Vagina (tissue), 2 donors: ENCODE data around the gene MTM1. TPM values are rescaled to one million over a fixed set of nuclear protein-coding genes. Genes with fewer than 3 reads are reported as not detected.

Experiments used
- DNase-seq, 2 donors: peaks; one replicate each; pipeline ENCODE4 v3.0.0-alpha.2; 2017; ENCODE audit errors: extremely low spot score in 2 of 2
- H3K27ac ChIP-seq: fragments of 200-600 bp; sonication (generic); one replicate; pipeline ENCODE4 v1.5.1; 2019
- H3K27me3 ChIP-seq: fragments of 200-600 bp; sonication (generic); one replicate; pipeline ENCODE4 v1.5.1; 2019
- H3K36me3 ChIP-seq, 2 donors: fragments of 200-600 bp; sonication (generic); one replicate each; pipeline ENCODE4 v1.5.1; 2017 to 2019
- H3K4me1 ChIP-seq: fragments of 200-600 bp; sonication (generic); one replicate; pipeline ENCODE4 v1.5.1; 2019
- H3K4me3 ChIP-seq, 2 donors: fragments of 200-600 bp; sonication (generic); 1 replicate in 1 of 2; 2 replicates in 1 of 2; pipeline ENCODE4 v1.5.1; 2016 to 2019
- H3K9me3 ChIP-seq: fragments of 200-600 bp; sonication (generic); one replicate; pipeline ENCODE4 v1.5.1; 2019
- CTCF ChIP-seq, 3 experiments: fragments of 450-650 bp in 2 of 3; fragments of 200-600 bp in 1 of 3; sonication (generic) in 1 of 3; IDR thresholded peaks; one replicate each; pipeline ENCODE4 v1.5.1; 2017 to 2019; ENCODE audit warnings: antibody characterized with exemption in 3 of 3, mild to moderate bottlenecking in 2 of 3, moderate library complexity in 2 of 3
- POLR2A ChIP-seq, 2 donors: fragments of 450-650 bp; IDR thresholded peaks; one replicate each; pipeline ENCODE4 v1.6.1; 2017; ENCODE audit warnings: antibody characterized with exemption in 2 of 2, mild to moderate bottlenecking in 2 of 2, moderate library complexity in 2 of 2
- POLR2AphosphoS5 ChIP-seq, 2 donors: sonication (generic); formaldehyde crosslinking; IDR thresholded peaks; one replicate each; pipeline ENCODE4 v1.9.0; 2017; ENCODE audit warnings: antibody characterized with exemption in 2 of 2, mild to moderate bottlenecking in 2 of 2, low read depth in 1 of 2; ENCODE audit not compliant: insufficient read depth in 1 of 2
- intact Hi-C: fragments of 100-400 bp; cut with DNase I; formaldehyde crosslinking; loops from one replicate; pipeline ENCODE4 v1.15.1; 2023
- total RNA-seq: library from RNA; depleted of rRNA; stranded (reverse); fragments of >200 nt; gene quantifications from one replicate; pipeline ENCODE4 v1.2.3, GENCODE V29; 2016

Gene MTM1
- total RNA-seq, 1 donor from 2014 or later = 13.3 TPM

GRCh38 chrX:150703695-150703974 lies 135.2 kb downstream of the MTM1 start:
- Histone ChIP-seq H3K27me3 (no peaks in the 10 kb centered on the region), H3K9me3 (no peaks in the 10 kb centered on the region), H3K27ac (no peak overlapping the region), H3K4me1 (no peaks in the 10 kb centered on the region), H3K4me3 (no peak overlapping the region), H3K36me3 (no peaks in the 10 kb centered on the region)
- intact Hi-C loops = no loop called here
- DNase-seq = no peak
- TF ChIP-seq CTCF (IDR thresholded peaks at IDR 0.05) = no peak
- no peak for TF ChIP-seq POLR2AphosphoS5 (IDR thresholded peaks at IDR 0.05; ENCODE audit: insufficient read depth in 1 of 2, low read depth in 1 of 2)
- TF ChIP-seq POLR2A (IDR thresholded peaks at IDR 0.05) = no peak

DNA sequence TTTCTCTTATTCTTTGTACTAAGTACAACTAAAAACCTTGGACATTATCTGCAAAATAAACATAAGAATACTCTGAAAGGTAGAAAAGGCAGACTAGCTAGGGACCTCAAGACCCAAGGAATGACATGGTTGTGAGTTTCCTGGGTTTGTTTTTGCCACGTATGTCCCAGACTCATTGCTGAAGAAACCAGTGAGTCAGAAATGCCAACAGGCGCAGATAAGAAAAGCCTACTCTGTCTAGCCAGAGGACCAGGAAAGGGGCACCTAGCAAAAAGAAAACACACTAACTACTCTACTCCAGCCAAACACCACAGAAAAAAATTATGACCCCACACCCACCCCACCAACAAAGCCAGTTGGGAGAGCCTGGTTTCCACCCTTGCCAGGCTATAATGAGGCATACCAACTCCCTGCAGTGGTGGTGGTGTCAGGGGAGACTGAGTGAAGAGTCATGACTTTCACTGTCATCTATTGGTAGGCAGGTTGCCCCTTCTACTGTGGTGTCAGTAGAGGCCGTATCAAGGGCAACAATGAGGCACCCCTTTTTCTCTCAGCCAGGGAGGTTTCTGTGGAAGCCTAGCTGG lies 135.7 kb downstream of the MTM1 start:
- Histone ChIP-seq H3K4me3 (no peak overlapping the region), H3K9me3 (no peaks in the 10 kb centered on the region), H3K27ac (no peak overlapping the region), H3K27me3 (no peaks in the 10 kb centered on the region), H3K36me3 (no peaks in the 10 kb centered on the region), H3K4me1 (no peaks in the 10 kb centered on the region)
- intact Hi-C loops = no loop called here
- no peak for TF ChIP-seq CTCF (IDR thresholded peaks at IDR 0.05)
- no peak for TF ChIP-seq POLR2AphosphoS5 (IDR thresholded peaks at IDR 0.05; ENCODE audit: insufficient read depth in 1 of 2, low read depth in 1 of 2)
- no peak for TF ChIP-seq POLR2A (IDR thresholded peaks at IDR 0.05)
- DNase-seq = no peak

DNA sequence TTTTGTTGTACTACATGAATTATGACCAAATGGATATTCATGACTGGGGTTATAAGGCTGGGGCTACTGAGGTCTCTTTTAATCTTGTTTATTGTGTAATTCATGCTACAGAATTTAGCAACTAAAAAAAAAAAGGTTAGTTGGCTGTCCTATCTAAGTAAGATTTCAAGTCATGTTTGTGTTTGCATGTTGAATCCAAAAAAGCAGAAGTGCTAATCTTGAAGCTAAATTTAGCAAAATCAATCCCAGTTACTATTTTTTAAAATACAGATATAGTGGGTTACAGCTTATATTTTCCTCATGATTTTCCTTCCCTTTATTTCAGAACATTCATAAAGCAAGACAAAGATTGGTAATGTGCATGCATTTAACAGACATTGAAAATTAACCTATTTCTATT lies 144.2 kb downstream of the MTM1 start:
- Histone ChIP-seq H3K4me3 (no peak overlapping the region), H3K27me3 (no peaks in the 10 kb centered on the region), H3K9me3 (no peaks in the 10 kb centered on the region), H3K27ac (no peak overlapping the region), H3K4me1 (no peaks in the 10 kb centered on the region), H3K36me3 (no peaks in the 10 kb centered on the region)
- no peak for DNase-seq
- intact Hi-C loops = no loop called here
- no peak for TF ChIP-seq CTCF (IDR thresholded peaks at IDR 0.05)
- no peak for TF ChIP-seq POLR2A (IDR thresholded peaks at IDR 0.05)
- no peak for TF ChIP-seq POLR2AphosphoS5 (IDR thresholded peaks at IDR 0.05; ENCODE audit: insufficient read depth in 1 of 2, low read depth in 1 of 2)

DNA sequence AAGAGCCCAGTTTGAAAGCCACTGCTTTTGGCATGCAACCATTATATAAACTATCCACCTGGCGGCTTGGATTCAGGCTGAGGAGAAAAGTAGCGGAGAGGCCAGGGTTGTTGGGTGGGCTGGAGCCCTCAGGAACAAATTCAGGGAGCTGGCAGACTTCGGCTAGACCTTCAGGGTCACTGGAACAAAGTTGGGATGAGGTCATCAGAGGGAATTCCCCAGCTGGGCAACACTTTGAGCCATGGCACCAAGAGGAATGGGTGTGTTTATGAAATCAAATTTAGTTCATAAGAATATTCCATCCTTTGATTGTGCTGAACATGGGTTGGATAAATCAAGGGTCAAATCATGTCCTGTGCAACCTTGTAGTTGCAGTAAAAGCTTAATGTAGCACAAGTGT lies 146.8 kb downstream of the MTM1 start:
- no peak for DNase-seq
- intact Hi-C loops = no loop called here
- Histone ChIP-seq H3K36me3 (no peaks in the 10 kb centered on the region), H3K27me3 (no peaks in the 10 kb centered on the region), H3K27ac (no peak overlapping the region), H3K4me1 (no peaks in the 10 kb centered on the region), H3K9me3 (no peaks in the 10 kb centered on the region), H3K4me3 (no peak overlapping the region)
- TF ChIP-seq POLR2A (IDR thresholded peaks at IDR 0.05) = no peak
- no peak for TF ChIP-seq POLR2AphosphoS5 (IDR thresholded peaks at IDR 0.05; ENCODE audit: insufficient read depth in 1 of 2, low read depth in 1 of 2)
- no peak for TF ChIP-seq CTCF (IDR thresholded peaks at IDR 0.05)

DNA sequence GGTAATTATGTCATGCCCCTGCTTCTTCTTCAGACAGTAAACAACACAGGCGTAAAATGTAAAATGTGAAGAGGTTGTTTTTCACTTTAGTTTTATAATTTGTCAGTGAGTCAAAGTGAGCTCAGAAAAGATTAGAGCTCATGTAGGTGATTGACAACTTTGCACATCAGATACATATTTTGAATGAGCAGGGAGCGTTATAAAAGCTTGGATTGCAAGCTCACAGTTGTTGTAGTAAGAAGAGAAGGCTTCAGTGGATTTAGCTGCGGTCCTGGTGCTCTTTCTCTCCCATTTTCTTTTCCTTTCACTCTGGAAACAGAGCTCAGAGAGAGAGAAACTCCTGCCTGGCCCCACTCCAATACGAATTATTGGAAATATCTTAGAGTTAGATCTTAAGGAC lies 151.2 kb downstream of the MTM1 start:
- intact Hi-C loops = no loop called here
- H3K27ac ChIP-seq = no peak overlapping the region
- TF ChIP-seq POLR2A (IDR thresholded peaks at IDR 0.05) (no peak), POLR2AphosphoS5 (IDR thresholded peaks at IDR 0.05; ENCODE audit: insufficient read depth in 1 of 2, low read depth in 1 of 2) (no peak), CTCF (IDR thresholded peaks at IDR 0.05) (no peak)
- no peak for DNase-seq
- no peaks in the 10 kb centered on the region for H3K27me3 ChIP-seq
- H3K9me3 ChIP-seq = no peaks in the 10 kb centered on the region
- H3K36me3 ChIP-seq = no peaks in the 10 kb centered on the region
- no peak overlapping the region for H3K4me3 ChIP-seq
- no peaks in the 10 kb centered on the region for H3K4me1 ChIP-seq

Other genes starting within 250 kb of the MTM1 start
- gene MAMLD1, start 205.3 kb upstream of the MTM1 start, total RNA-seq = 3.2 TPM
- gene MTMR1, start 124.8 kb downstream of the MTM1 start, total RNA-seq = 22.6 TPM